PFSK-1 (cell line): Measurements from ENCODE around the gene GALNT15.

ENCODE experiments used
- FOXP2 ChIP-seq: optimal IDR thresholded peaks from 2 replicates; pipeline ENCODE3; 2011; ENCODE audit warnings: borderline replicate concordance, control low read depth, inconsistent platforms; ENCODE audit not compliant: insufficient read depth; ENCODE audit errors: extremely low read length, extremely low read depth
- POLR2AphosphoS5 ChIP-seq: IDR thresholded peaks from 2 replicates; pipeline ENCODE4 v1.6.1; 2012; ENCODE audit warnings: low read depth, mild to moderate bottlenecking, control low read depth, low read length, moderate library complexity
- REST ChIP-seq, 2 experiments: IDR thresholded peaks; 2 replicates each; pipeline versions ENCODE4 v1.6.1 to v1.8.0; 2011 to 2012; ENCODE audit warnings: low read depth in 2 of 2, low read length in 2 of 2, control low read depth in 1 of 2, inconsistent platforms in 1 of 2, mild to moderate bottlenecking in 1 of 2, moderate library complexity in 1 of 2; ENCODE audit not compliant: insufficient read depth in 1 of 2
- SIN3A ChIP-seq: IDR thresholded peaks from 2 replicates; pipeline ENCODE4 v1.6.1; 2012; ENCODE audit warnings: mild to moderate bottlenecking, low read length, moderate library complexity, borderline replicate concordance; ENCODE audit not compliant: insufficient read depth
- TAF1 ChIP-seq: IDR thresholded peaks from 2 replicates; pipeline ENCODE4 v1.6.1; 2012; ENCODE audit warnings: low read length, control low read depth, borderline replicate concordance; ENCODE audit not compliant: insufficient read depth

The GALNT15 gene

GRCh38 chr3:16132928-16133327, 41.6 kb upstream of the GALNT15 start:
- TF ChIP-seq SIN3A, result no peak
- TF ChIP-seq POLR2AphosphoS5, result no peak

- TF ChIP-seq REST (IDR thresholded peaks at IDR 0.05; ENCODE audit: insufficient read depth in 1 of 2, low read depth in 2 of 2, low read length in 2 of 2) (no peak), SIN3A (no peak), TAF1 (no peak), FOXP2 (no peak), POLR2AphosphoS5 (no peak)
Measured at GRCh38 chr3:16134173-16134928, 40.1 kb upstream of the GALNT15 start.

GRCh38 chr3:16136055-16136454, 38.4 kb upstream of the GALNT15 start:
- no peak for TF ChIP-seq POLR2AphosphoS5
- no peak for TF ChIP-seq FOXP2
- no peak for TF ChIP-seq TAF1
- TF ChIP-seq REST (IDR thresholded peaks at IDR 0.05; ENCODE audit: insufficient read depth in 1 of 2, low read depth in 2 of 2, low read length in 2 of 2), result no peak
- TF ChIP-seq SIN3A, result no peak

- TF ChIP-seq TAF1 (no peak), REST (IDR thresholded peaks at IDR 0.05; ENCODE audit: insufficient read depth in 1 of 2, low read depth in 2 of 2, low read length in 2 of 2) (no peak), SIN3A (no peak), FOXP2 (no peak), POLR2AphosphoS5 (no peak)
Measured at GRCh38 chr3:16137044-16137443, 37.4 kb upstream of the GALNT15 start.

- TF ChIP-seq POLR2AphosphoS5 (no peak), REST (IDR thresholded peaks at IDR 0.05; ENCODE audit: insufficient read depth in 1 of 2, low read depth in 2 of 2, low read length in 2 of 2) (no peak), SIN3A (no peak), FOXP2 (no peak), TAF1 (no peak)
Measured at GRCh38 chr3:16137977-16138376, 36.5 kb upstream of the GALNT15 start.
